Spleen (tissue), 7 donors: ENCODE results near the gene PDCD10.

Experiments used
- POLR2AphosphoS5 ChIP-seq, 3 donors: sonication (generic); formaldehyde crosslinking; IDR thresholded peaks; one replicate each; pipeline ENCODE4 v1.5.1; 2017; ENCODE audit warnings: antibody characterized with exemption in 3 of 3
- TF ChIP-seq, protein P1 (sequence below), 11 experiments: fragments of 200-600 bp in 7 of 11; fragments of 450-650 bp in 4 of 11; sonication (generic) in 4 of 11; IDR thresholded peaks in 8 of 11; conservative IDR thresholded peaks in 3 of 11; 1 replicate in 7 of 11; 2 replicates in 4 of 11; pipeline versions ENCODE4 v1.4.0 to v1.8.0; 2016 to 2021; ENCODE audit warnings: antibody characterized with exemption in 11 of 11, inconsistent platforms in 4 of 11, mild to moderate bottlenecking in 1 of 11
- donor health status: DM: no; HTN: no; CAD: no; lungs with moderate emphysema.
- donor health status: DM: no; HTN: no; CAD: no.
- donor health status: DM: no; HTN: no; CAD: no.

DNA sequence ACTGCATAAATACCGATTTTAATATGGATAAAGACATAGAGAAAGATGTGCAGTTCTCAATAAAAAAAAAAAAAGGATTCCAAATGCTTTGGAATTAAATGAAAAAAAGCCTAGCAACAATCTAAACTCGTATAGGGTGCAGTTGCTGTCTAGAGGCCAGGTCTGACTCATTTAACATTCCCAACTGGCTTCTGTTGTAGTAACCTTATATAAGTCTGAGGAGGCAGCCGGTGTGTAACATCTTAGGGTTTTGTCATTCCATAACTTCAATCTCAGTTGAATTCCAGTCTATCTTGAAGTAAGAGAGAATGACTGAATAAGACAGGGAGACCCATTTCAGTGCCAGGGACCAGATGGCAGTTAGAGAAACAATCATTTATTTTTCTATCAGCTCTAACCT is 6.5 kb downstream of the PDCD10 start:
- TF ChIP-seq, protein P1, sequence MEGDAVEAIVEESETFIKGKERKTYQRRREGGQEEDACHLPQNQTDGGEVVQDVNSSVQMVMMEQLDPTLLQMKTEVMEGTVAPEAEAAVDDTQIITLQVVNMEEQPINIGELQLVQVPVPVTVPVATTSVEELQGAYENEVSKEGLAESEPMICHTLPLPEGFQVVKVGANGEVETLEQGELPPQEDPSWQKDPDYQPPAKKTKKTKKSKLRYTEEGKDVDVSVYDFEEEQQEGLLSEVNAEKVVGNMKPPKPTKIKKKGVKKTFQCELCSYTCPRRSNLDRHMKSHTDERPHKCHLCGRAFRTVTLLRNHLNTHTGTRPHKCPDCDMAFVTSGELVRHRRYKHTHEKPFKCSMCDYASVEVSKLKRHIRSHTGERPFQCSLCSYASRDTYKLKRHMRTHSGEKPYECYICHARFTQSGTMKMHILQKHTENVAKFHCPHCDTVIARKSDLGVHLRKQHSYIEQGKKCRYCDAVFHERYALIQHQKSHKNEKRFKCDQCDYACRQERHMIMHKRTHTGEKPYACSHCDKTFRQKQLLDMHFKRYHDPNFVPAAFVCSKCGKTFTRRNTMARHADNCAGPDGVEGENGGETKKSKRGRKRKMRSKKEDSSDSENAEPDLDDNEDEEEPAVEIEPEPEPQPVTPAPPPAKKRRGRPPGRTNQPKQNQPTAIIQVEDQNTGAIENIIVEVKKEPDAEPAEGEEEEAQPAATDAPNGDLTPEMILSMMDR (IDR thresholded peaks at IDR 0.05 in 8 of 11, conservative IDR thresholded peaks at IDR 0.05 in 3 of 11), result no peak
- TF ChIP-seq POLR2AphosphoS5 (IDR thresholded peaks at IDR 0.05), result no peak
